Kidney (tissue), 11 donors: Measurements from ENCODE around the gene POTEF. TPM values are rescaled to one million over a fixed set of nuclear protein-coding genes. Genes with fewer than 3 reads are reported as not detected.
A peak's percentile ranks its signal among the peaks of the same experiment; 100 is the strongest.
"Not testable (repeated sequence)": the region's sequence is repeated elsewhere in the genome, so short reads cannot be mapped to it uniquely, and the experiment has no call there.

ENCODE experiments used
- DNase-seq, 5 donors: peaks; one replicate each; pipeline ENCODE4 v3.0.0-alpha.2; 2013 to 2020
- FAIRE-seq: peaks from 2 replicates; lab custom pipeline; 2012; peaks lifted over from hg19 to GRCh38; lab: Jason Lieb, UNC
- H3K27ac ChIP-seq, 2 donors: one replicate each; pipeline ENCODE4 v1.7.0; 2013; ENCODE audit warnings: low read depth in 2 of 2, low read length in 2 of 2, inconsistent platforms in 1 of 2
- H3K27me3 ChIP-seq: one replicate; pipeline ENCODE4 v1.7.1; 2013; ENCODE audit warnings: low read length, inconsistent platforms; ENCODE audit not compliant: control insufficient read depth, insufficient read depth
- H3K36me3 ChIP-seq, 3 donors: one replicate each; pipeline versions ENCODE4 v1.7.0 to v1.7.1; 2013; ENCODE audit warnings: low read length in 3 of 3, control low read depth in 1 of 3, inconsistent platforms in 1 of 3; ENCODE audit not compliant: insufficient read depth in 3 of 3, control insufficient read depth in 2 of 3
- H3K4me1 ChIP-seq, 3 donors: one replicate each; pipeline versions ENCODE4 v1.7.0 to v1.7.1; 2013; ENCODE audit warnings: low read length in 3 of 3, inconsistent platforms in 1 of 3, low read depth in 1 of 3; ENCODE audit not compliant: control insufficient read depth in 2 of 3, insufficient read depth in 2 of 3
- H3K4me3 ChIP-seq, 3 donors: one replicate each; pipeline versions ENCODE4 v1.7.0 to v1.8.1; 2013; ENCODE audit warnings: low read length in 3 of 3, control low read depth in 1 of 3, inconsistent platforms in 1 of 3
- H3K9ac ChIP-seq, 3 donors: one replicate each; pipeline versions ENCODE4 v1.7.0 to v1.7.1; 2013; ENCODE audit warnings: low read length in 3 of 3, control low read depth in 1 of 3, inconsistent platforms in 1 of 3
- H3K9me3 ChIP-seq, 3 donors: one replicate each; pipeline versions ENCODE4 v1.7.0 to v1.7.1; 2013; ENCODE audit warnings: low read length in 3 of 3, control low read depth in 1 of 3, inconsistent platforms in 1 of 3; ENCODE audit not compliant: control insufficient read depth in 2 of 3, insufficient read depth in 1 of 3
- intact Hi-C: fragments of 100-400 bp; cut with DNase I; formaldehyde crosslinking; loops from one replicate; pipeline ENCODE4 v1.11.1; 2022
- polyA plus RNA-seq: library from polyadenylated mRNA; stranded (reverse); fragments of 350-450 nt; fragmentation: Illumina TruSeq; extraction: RNeasy Lipid Tissue Mini Kit (QIAGEN cat#74804); gene quantifications from one replicate; pipeline ENCODE4 v1.2.3, GENCODE V29; 2014; ENCODE audit warnings: low read depth, low replicate concordance; ENCODE audit not compliant: insufficient read depth
- total RNA-seq: library from RNA; stranded (reverse); fragmentation: NEBNext Ultra II Directional; extraction: Animal tissue kit (Norgen Biotek cat#: 25700); gene quantifications from one replicate; pipeline ENCODE4 v1.2.1, GENCODE V29; 2021
- donor health status: control.
- donor health status: control.
- donor health status: DM: yes; HTN: yes; CAD: no.
- donor health status: Normal renal cell carcinoma (clear cell type).

The POTEF gene
- total and polyA plus RNA-seq, 2 donors from 2014 or later: not detected

DNA sequence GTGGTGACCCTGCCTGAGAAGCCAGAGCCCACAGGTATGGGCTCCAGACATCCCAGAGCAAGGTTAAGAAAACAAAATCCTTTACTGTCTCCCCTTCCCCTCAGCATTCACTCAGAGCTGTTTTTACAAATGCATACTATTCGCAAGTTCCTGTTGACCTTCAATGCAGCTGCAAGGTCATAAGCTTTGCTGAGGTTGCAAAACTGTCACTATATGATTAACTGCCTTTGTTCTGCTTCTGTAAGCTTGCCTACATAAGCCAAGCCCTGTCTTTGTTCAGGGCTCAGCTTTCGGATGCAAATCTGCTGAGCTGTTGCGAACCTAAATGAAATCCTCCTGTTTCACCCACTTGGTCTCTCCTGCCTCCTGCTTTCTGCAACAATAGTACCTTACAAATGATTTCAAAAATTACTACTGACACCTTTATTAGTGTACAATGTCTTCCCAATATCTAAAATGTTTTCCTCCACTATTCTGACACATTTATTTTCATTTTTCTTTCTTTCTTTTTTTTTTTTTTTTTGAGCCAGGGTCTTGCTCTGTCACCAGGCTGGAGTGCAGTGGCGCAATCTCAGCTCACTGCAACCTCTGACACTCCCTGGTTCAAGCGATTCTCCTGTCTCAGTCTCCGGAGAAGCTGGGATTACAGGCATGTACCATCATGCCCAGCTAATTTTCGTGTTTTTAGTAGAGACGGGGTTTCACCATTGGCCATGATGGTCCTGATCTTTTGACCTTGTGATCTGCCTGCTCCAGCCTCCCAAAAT is 26.2 kb downstream of the POTEF start:
- H3K4me1 ChIP-seq, H3K9me3 ChIP-seq, H3K27ac ChIP-seq, H3K36me3 ChIP-seq, FAIRE-seq, H3K27me3 ChIP-seq, H3K9ac ChIP-seq, intact Hi-C loops, H3K4me3 ChIP-seq: not testable (repeated sequence)
- DNase-seq: peak in 4 of 5 donors; percentile 31 to 72 (median 42)

DNA sequence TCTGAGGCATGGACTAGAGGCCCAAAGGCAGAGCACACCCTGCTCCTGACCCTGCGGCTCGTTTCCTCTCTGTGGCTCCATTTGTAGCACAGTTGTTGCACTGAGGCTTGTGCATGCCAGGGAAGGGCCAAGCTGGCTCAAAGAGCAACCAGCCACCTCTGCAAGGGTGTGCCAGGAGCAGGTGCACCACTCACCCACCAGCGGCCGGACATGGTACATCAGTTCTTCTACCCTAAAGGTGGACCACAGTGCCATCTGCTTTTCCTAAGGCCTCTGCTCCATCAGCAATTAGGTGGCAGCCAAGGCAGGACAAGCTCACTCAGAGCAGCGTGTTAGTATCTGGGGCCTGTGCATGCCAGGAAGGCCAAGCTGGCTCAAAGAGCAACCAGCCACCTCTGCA is 66.4 kb downstream of the POTEF start:
- H3K27me3 ChIP-seq, FAIRE-seq, H3K27ac ChIP-seq, H3K4me3 ChIP-seq, H3K36me3 ChIP-seq, H3K4me1 ChIP-seq, H3K9me3 ChIP-seq, H3K9ac ChIP-seq, intact Hi-C loops: not testable (repeated sequence)
- peak in 1 of 5 donors; percentile 66 for DNase-seq

DNA sequence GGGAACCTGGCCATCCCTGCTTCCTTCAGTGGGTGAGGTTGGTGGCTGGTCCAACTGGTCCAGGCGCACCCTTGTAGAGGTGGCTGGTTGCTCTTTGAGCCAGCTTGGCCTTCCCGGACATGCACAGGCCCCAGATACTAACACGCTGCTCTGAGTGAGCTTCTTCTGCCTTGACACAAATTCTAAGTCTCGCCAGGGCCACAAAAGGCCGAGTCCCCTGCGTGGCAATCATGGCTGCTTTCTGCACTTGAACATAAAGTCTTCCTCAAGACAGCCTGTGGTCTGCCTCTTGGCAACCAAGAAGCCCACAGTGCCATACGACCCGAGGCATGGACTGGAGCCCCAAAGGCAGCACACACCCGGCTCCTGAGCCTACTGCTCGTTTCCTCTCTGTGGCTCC is 69.0 kb downstream of the POTEF start:
- H3K36me3 ChIP-seq, H3K4me1 ChIP-seq, FAIRE-seq, H3K9me3 ChIP-seq, intact Hi-C loops, H3K27me3 ChIP-seq, H3K4me3 ChIP-seq, H3K9ac ChIP-seq, H3K27ac ChIP-seq: not testable (repeated sequence)
- peak in 1 of 5 donors; percentile 25 for DNase-seq

DNA sequence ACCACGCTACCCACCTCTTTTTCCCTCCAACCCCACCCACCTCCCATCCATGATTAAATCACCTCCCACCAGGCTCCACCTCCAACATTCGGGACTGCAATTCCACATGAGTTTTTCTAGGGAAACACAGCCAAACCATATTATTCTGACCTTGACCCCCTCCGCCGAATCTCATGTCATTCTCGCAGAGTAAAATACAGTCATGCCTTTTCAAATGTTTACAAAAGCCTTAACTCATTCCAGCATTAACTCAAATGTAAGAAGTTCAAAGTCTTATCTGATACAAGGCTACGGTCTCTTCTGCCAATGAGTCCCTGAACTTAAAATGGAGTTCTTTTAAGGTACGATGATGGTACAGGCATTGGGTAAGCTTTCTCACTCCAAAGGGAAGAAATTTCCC is 72.7 kb downstream of the POTEF start:
- DNase-seq, H3K9ac ChIP-seq, H3K27ac ChIP-seq, H3K36me3 ChIP-seq, H3K4me1 ChIP-seq, H3K4me3 ChIP-seq, intact Hi-C loops, H3K9me3 ChIP-seq, FAIRE-seq, H3K27me3 ChIP-seq: not testable (repeated sequence)

DNA sequence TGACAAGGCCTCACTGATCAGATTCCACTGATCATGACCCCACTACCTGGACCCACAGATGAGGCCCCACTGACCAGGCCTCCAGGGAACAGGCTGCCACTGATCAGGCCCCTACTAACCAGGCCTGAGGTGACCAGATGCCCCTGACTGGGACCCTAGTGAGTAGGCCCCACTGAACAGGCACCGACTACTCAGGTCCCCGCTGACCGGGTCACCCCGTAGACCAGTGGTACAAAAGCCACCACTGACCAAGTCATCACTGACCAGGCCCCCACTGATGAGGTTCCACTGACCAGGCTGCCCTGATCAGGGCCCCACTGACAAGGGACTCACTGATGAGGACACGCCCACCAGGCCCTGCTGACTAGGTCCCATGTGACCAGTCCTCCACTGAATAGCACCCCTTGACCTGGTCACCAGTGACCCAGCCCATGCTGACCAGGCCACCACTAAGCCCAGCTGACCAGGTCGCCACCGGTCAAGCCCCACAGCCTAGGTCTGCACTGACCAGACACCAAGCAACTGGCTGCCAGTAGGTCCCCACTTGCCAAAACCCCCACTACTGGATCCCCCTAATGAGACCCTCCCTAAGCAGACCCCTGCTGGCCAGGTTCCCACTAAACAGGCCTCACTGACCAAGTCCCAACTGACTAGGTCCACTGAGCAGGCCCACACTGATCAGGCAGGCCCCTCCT is 75.7 kb downstream of the POTEF start:
- H3K27ac ChIP-seq, H3K27me3 ChIP-seq, H3K4me3 ChIP-seq, FAIRE-seq, H3K9ac ChIP-seq, H3K9me3 ChIP-seq, H3K4me1 ChIP-seq, intact Hi-C loops, H3K36me3 ChIP-seq: not testable (repeated sequence)
- DNase-seq: peak in 1 of 5 donors; percentile 59

DNA sequence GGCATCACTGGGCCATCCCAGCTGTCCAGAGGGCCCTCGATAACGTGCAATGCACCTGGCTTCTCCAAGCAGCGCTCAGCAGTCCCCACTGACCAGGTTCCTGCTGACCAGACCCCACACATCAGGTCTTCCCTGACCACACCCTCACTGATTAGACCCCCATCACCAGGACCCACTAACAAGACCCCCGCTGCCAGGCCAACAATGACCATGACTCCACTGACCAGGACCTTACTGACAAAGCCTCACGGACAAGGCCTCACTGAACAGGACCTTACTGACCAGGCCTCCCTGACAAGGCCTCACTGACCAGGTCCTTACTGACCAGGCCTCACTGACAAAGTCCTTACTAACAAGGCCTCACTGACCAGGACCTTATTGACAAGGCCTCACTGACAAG is 76.6 kb downstream of the POTEF start:
- H3K27me3 ChIP-seq, H3K27ac ChIP-seq, intact Hi-C loops, H3K9ac ChIP-seq, H3K9me3 ChIP-seq, H3K4me1 ChIP-seq, DNase-seq, H3K36me3 ChIP-seq, H3K4me3 ChIP-seq, FAIRE-seq: not testable (repeated sequence)

DNA sequence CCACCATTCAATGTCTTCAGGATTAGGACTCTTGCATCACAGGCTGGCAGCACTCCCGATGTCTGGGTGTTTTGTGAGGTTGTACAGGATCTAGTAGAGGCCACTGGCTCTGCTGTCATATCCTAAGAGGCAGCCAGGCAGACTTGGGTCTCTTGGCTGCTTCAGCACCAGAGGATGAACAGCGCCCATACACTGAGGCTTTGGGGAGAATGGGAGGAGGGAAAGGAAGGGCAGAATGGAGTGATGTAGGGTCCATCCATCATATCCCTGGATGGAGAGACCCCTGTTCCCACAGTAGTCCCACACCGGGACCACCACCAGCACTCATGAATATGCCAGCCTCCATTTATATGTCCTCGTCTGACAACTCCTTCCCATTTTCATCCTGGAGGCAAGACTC is 80.6 kb downstream of the POTEF start:
- DNase-seq, H3K4me3 ChIP-seq, H3K27ac ChIP-seq, H3K36me3 ChIP-seq, FAIRE-seq, H3K9me3 ChIP-seq, H3K27me3 ChIP-seq, H3K9ac ChIP-seq, H3K4me1 ChIP-seq, intact Hi-C loops: not testable (repeated sequence)

DNA sequence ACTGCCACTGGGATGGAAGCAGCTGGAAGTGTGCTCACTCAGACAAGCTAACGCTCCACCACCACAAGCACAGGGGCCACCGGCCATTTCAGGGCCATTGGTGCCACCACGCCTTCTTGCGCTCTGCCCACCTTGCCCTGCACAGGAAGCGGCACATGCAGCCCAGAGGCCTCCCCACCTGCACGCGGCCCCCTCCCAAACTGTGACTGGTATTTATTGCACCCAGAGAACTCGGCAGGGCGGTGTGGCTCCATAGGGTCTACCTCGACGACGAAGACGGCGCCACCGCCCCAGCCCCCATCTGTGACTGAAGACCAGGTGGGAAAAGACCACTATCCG is 90.8 kb downstream of the POTEF start:
- H3K4me3 ChIP-seq, FAIRE-seq, intact Hi-C loops, H3K4me1 ChIP-seq, DNase-seq, H3K9me3 ChIP-seq, H3K9ac ChIP-seq, H3K27ac ChIP-seq, H3K36me3 ChIP-seq, H3K27me3 ChIP-seq: not testable (repeated sequence)
